Astrocyte of the spinal cord (primary cell): ENCODE results near the gene COL10A1.

Experiments
- DNase-seq: peaks from one replicate; pipeline ENCODE4 v3.0.0; 2011; ENCODE audit warnings: low read depth, low spot score
- H3K4me3 ChIP-seq: 2 replicates; pipeline ENCODE4 v1.5.1; 2011; ENCODE audit warnings: low read depth, mild to moderate bottlenecking, low read length, moderate library complexity
- in situ Hi-C: cut with HindIII; loops from 2 replicates; pipeline ENCODE4 v1.10.0; 2017; ENCODE audit warnings: low sequenced_read_pairs
- TF ChIP-seq, protein P1 (sequence below): IDR thresholded peaks from 2 replicates; pipeline ENCODE4 v1.5.1; 2012; ENCODE audit warnings: low read depth, mild to moderate bottlenecking, low read length, inconsistent platforms

Gene COL10A1

DNA sequence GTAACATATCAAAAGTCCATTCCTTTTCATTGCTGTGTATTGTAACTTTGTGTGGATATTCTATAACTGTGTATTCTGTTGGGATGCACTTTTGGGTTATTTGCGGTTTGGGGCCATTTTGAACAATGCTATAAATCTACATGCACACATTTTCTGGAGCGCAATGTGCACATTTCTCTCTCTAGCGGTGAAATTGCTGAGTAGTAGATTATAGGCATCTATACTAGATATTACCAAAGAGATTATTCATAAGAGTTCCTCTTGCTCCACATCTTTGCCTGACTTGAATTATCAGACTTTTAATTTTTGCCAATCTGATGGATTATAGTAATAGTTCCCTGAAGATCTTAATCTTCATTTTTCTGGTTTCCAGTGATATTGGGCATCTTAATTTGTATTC, 47.0 kb downstream of the COL10A1 start:
- no peak for DNase-seq
- TF ChIP-seq, protein P1, sequence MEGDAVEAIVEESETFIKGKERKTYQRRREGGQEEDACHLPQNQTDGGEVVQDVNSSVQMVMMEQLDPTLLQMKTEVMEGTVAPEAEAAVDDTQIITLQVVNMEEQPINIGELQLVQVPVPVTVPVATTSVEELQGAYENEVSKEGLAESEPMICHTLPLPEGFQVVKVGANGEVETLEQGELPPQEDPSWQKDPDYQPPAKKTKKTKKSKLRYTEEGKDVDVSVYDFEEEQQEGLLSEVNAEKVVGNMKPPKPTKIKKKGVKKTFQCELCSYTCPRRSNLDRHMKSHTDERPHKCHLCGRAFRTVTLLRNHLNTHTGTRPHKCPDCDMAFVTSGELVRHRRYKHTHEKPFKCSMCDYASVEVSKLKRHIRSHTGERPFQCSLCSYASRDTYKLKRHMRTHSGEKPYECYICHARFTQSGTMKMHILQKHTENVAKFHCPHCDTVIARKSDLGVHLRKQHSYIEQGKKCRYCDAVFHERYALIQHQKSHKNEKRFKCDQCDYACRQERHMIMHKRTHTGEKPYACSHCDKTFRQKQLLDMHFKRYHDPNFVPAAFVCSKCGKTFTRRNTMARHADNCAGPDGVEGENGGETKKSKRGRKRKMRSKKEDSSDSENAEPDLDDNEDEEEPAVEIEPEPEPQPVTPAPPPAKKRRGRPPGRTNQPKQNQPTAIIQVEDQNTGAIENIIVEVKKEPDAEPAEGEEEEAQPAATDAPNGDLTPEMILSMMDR, result no peak
- no peak overlapping the region for H3K4me3 ChIP-seq
- in situ Hi-C loops, result no loop called here

DNA sequence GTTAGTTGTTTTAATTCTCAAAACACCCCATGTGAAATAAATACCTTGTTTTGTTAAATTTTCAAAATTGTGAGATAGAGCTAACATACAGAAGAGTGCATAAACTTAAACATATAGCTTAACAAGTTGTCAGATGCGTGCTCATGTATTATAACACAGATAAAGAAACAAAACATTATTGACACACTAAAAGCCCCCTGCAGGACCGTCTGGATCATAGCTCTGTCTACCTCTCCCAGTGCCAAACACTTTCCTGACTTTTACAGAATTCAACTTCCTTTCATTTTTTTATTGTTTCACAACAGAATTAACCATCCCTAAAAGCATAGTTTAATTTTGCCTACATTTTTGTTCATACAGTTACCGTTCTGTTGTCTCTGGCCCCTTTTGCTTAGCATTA, 47.4 kb downstream of the COL10A1 start:
- H3K4me3 ChIP-seq, result no peak overlapping the region
- no peak for DNase-seq
- TF ChIP-seq, protein P1, result no peak
- in situ Hi-C loops, result no loop called here

DNA sequence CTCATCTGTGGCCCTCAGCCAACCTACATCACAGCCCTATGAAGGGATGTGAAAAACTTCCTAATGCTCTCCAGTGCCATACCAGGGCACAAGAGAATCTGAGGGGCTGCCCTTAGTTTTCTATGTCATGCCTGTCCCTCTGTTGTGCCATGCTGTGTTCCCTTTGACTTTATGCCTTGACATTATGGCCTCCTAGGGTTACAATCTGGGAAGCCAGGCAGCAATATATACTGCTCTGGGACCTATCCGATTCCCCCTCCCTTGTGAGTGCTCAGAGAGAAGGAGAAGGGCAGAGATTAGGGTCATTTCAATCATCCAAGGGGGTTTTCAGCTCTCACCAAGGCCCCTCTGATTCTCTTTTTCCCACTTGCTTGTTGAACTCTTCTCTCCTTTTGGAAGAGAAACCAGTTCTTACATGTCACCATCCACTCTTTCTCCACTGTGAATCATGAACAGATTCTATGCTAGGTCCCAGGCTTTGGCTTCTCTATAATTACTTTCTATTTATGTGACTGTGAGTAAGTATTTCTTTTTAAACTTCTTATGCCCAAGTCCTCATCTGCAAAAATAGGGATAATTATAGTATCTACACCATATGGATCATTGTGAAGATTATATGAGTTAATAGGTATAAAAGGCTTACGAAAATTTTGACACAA, 51.1 kb downstream of the COL10A1 start:
- no peak overlapping the region for H3K4me3 ChIP-seq
- TF ChIP-seq, protein P1, result no peak
- DNase-seq, result no peak
- in situ Hi-C loops, result no loop called here

DNA sequence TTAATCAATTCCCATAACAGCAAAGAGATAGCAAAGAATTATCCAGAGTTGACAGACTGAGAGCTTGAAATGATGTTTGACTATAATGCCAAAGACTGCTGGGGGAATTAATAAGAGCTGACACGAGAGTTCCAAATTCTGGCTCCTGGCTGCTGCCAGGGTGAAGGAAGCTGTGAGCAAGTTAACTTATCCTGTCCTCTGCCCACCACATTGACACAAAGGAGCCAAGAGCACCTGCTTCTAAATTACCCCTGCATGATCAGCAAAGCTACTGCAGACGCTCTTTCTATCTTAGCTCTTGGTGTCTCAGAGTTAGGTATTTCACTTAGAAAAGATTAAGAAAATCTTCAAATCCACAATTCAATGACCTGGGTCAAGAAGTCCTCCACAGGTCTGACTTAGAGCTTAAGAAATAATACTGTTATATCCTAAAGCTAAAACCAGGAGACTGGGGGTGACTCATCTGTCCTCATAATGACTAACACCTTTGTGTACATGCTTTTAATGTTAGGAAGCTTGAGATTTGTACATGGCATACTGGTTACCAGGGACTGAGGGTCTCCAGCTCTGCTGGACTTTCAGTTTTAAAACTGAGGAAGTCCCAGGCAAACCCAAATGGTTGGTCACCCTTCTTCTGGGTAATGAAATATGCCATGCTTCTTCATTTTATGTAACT, 52.0 kb downstream of the COL10A1 start:
- H3K4me3 ChIP-seq, result no peak overlapping the region
- TF ChIP-seq, protein P1, result no peak
- peak; percentile 66 for DNase-seq
- in situ Hi-C loops, result no loop called here

DNA sequence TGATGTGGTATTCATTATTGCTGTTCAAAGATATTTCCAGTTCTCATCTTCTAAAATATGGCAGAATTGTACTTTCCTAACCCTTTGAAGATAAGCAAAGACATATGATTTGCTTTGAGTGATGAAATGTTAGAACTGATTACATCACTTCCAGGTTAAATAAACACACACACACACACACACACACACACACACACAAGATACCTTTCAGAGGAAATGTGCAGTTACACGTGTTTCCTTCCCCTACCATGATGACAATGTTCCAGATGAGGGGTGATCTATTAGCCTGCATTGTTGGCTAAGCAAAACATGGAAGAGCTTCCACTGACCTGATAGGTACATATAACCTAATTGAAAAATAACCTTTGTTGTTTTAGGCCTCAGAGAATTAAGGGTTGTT, 53.6 kb downstream of the COL10A1 start:
- TF ChIP-seq, protein P1, result no peak
- H3K4me3 ChIP-seq, result no peak overlapping the region
- in situ Hi-C loops, result no loop called here
- DNase-seq, result no peak

DNA sequence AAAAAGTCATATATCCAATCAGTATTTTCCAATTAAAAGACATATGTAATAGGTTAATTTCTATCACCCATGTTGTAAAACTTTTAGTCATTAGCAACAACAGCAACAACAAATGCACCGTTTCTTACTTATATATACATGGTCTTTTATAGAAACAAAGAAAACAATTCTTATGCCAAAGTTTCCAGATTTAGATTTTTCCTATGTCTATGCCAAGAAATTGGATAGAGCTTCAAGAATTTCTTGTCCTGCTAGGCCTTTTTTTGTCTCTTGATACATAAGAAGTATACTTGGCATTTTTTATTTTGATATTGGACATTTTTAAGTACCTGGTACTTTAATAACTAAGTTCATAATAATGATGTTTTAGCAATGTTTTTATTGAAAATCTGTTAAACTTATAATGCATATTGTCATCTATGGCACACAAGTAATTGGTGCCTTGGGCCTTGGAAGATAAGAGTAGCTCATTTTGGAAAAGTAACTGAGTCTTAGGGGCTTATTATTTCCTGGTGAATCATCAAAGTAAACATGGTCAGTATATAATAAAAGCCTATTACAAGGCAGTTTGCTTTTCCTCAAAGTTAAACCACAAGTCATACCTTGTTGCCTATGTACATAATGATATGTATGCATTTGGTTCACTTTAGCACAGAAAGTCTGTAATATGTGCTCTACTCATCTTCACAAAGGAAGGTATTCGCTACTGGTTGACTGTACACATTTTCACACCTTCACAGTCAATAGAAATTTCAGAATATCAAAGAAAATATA, 55.1 kb downstream of the COL10A1 start:
- in situ Hi-C loops, result no loop called here
- H3K4me3 ChIP-seq, result no peak overlapping the region
- TF ChIP-seq, protein P1, result no peak
- DNase-seq, result peak; percentile 6
